A549 treated with CpdA at 1 μM for 4 hours (cell line): ENCODE data around the gene MAP2K4. TPM values are rescaled to one million over a fixed set of nuclear protein-coding genes. Genes with fewer than 3 reads are reported as not detected.

Experiments used
- total RNA-seq: library from RNA; stranded (reverse); fragments of 200-300 nt; extraction: Qiagen RNA extraction; gene quantifications from 5 replicates; pipeline ENCODE4 v1.2.3, GENCODE V29; 2022; ENCODE audit warnings: low read depth

Gene MAP2K4
- 27.7 to 38.4 TPM (median 31.7 TPM) in 5 replicates for total RNA-seq

GRCh38 chr17:12020642-12021622 lies at the start of gene MAP2K4:
Gene MAP2K4, plus strand, starts transcription at chr17:12020877. Its CDS starts 10 bp downstream, at chr17:12020887.

GRCh38 chr17:11997147-11997971 lies 23.3 kb upstream of the MAP2K4 start, which contains the start of gene ZNF18:
Gene ZNF18, minus strand, starts transcription at chr17:11997475. Its CDS starts 4,646 bp downstream, at chr17:11992829.

Other genes with a start within 250 kb of the MAP2K4 start
- 3.9 to 6.4 TPM (median 4.8 TPM) in 5 replicates for gene ZNF18, start 23.4 kb upstream of the MAP2K4 start, total RNA-seq